Hematopoietic multipotent progenitor cell treated with erythropoietin and hydrocortisone succinate and interleukin-3 and kit ligand, for 4 days (in vitro differentiated cells): ENCODE measurements around the gene RFK.

Experiments
- DNase-seq: peaks from one replicate; pipeline ENCODE4 v3.0.0-alpha.2; 2015

The RFK gene

GRCh38 chr9:76369583-76369982, 24.6 kb downstream of the RFK start:
- peak; percentile 42 for DNase-seq

- no peak for DNase-seq
Measured at GRCh38 chr9:76366275-76366674, 28.0 kb downstream of the RFK start.

GRCh38 chr9:76365028-76365427, 29.2 kb downstream of the RFK start:
- no peak for DNase-seq

- DNase-seq = no peak
Measured at GRCh38 chr9:76363032-76363395, 31.2 kb downstream of the RFK start.

- DNase-seq = peak; percentile 79
Measured at GRCh38 chr9:76362332-76363031, 31.7 kb downstream of the RFK start.

- DNase-seq = no peak
Measured at GRCh38 chr9:76359766-76360165, 34.5 kb downstream of the RFK start.

- DNase-seq = peak; percentile 80
Measured at GRCh38 chr9:76359365-76359764, 34.9 kb downstream of the RFK start.

GRCh38 chr9:76358628-76359280, 35.5 kb downstream of the RFK start:
- DNase-seq = peak; percentile 23

GRCh38 chr9:76357555-76357954, 36.7 kb downstream of the RFK start:
- DNase-seq = no peak

- DNase-seq = no peak
Measured at GRCh38 chr9:76355886-76356285, 38.3 kb downstream of the RFK start.

- DNase-seq = no peak
Measured at GRCh38 chr9:76354221-76354620, 40.0 kb downstream of the RFK start.

GRCh38 chr9:76353280-76353679, 40.9 kb downstream of the RFK start:
- no peak for DNase-seq

- peak; percentile 49 for DNase-seq
Measured at GRCh38 chr9:76352026-76352620, 42.1 kb downstream of the RFK start.

GRCh38 chr9:76351006-76351405, 43.2 kb downstream of the RFK start:
- no peak for DNase-seq

GRCh38 chr9:76349865-76350264, 44.4 kb downstream of the RFK start:
- DNase-seq = no peak

GRCh38 chr9:76342858-76343257, 51.4 kb downstream of the RFK start:
- DNase-seq = no peak

GRCh38 chr9:76342201-76342600, 52.0 kb downstream of the RFK start:
- no peak for DNase-seq

GRCh38 chr9:76341616-76342015, 52.6 kb downstream of the RFK start:
- DNase-seq = no peak

- DNase-seq = no peak
Measured at GRCh38 chr9:76338418-76338817, 55.8 kb downstream of the RFK start.

- no peak for DNase-seq
Measured at GRCh38 chr9:76336027-76336426, 58.2 kb downstream of the RFK start.
